Nephron (organoid): ENCODE data around the gene TRIM8.
"Not testable (repeated sequence)": the region's sequence is repeated elsewhere in the genome, so short reads cannot be mapped to it uniquely, and the experiment has no call there.

Experiments
- H3K27ac Mint-ChIP-seq, 3 experiments: 2 replicates each; pipeline ENCODE4 v1.8.0; 2020; ENCODE audit warnings: mixed read lengths in 3 of 3, mild to moderate bottlenecking in 2 of 3, moderate library complexity in 1 of 3
- H3K27me3 Mint-ChIP-seq: 2 replicates; pipeline ENCODE4 v1.8.0; 2021; ENCODE audit warnings: low read depth, mild to moderate bottlenecking, moderate library complexity, mixed read lengths
- H3K36me3 Mint-ChIP-seq: 2 replicates; pipeline ENCODE4 v1.8.0; 2020; ENCODE audit warnings: low read depth, mixed read lengths
- H3K4me1 Mint-ChIP-seq: 2 replicates; pipeline ENCODE4 v1.8.0; 2020; ENCODE audit warnings: mixed read lengths
- H3K4me3 Mint-ChIP-seq, 3 experiments: 2 replicates each; pipeline ENCODE4 v1.8.0; 2020; ENCODE audit warnings: mild to moderate bottlenecking in 3 of 3, mixed read lengths in 3 of 3, moderate library complexity in 2 of 3
- H3K9me3 Mint-ChIP-seq: 2 replicates; pipeline ENCODE4 v1.8.0; 2020; ENCODE audit warnings: mixed read lengths
- CTCF ChIP-seq, 3 experiments: fragments of 200-600 bp; sonication (generic); IDR thresholded peaks; one replicate each; pipeline ENCODE4 v1.5.0; 2021; ENCODE audit warnings: antibody characterized with exemption in 3 of 3; ENCODE audit not compliant: unreplicated experiment in 3 of 3

The TRIM8 gene

GRCh38 chr10:102679596-102679995 lies 35.3 kb downstream of the TRIM8 start:
- TF ChIP-seq CTCF (IDR thresholded peaks at IDR 0.05; ENCODE audit: unreplicated experiment in 3 of 3): no peak
- H3K4me3 Mint-ChIP-seq: peak overlapping the region in 2 of 3 experiments; percentile 2 to 30
- no peaks in the 10 kb centered on the region for H3K9me3 Mint-ChIP-seq
- peak overlapping the region; percentile 97 to 98 (median 98) for H3K27ac Mint-ChIP-seq
- no peaks in the 10 kb centered on the region for H3K27me3 Mint-ChIP-seq
- peaks cover 35% of the 10 kb centered on the region for H3K36me3 Mint-ChIP-seq
- H3K4me1 Mint-ChIP-seq: peaks cover 69% of the 10 kb centered on the region

GRCh38 chr10:102681696-102682095 lies 37.4 kb downstream of the TRIM8 start:
- Mint-ChIP-seq H3K9me3 (no peaks in the 10 kb centered on the region), H3K4me1 (peaks cover 48% of the 10 kb centered on the region), H3K27ac (peak overlapping the region; percentile 59 to 92 (median 73)), H3K4me3 (no peak overlapping the region), H3K27me3 (no peaks in the 10 kb centered on the region), H3K36me3 (peaks cover 43% of the 10 kb centered on the region)
- no peak for TF ChIP-seq CTCF (IDR thresholded peaks at IDR 0.05; ENCODE audit: unreplicated experiment in 3 of 3)

- Mint-ChIP-seq H3K27me3 (no peaks in the 10 kb centered on the region), H3K36me3 (peaks cover 43% of the 10 kb centered on the region), H3K4me1 (peaks cover 41% of the 10 kb centered on the region), H3K27ac (peak overlapping the region; percentile 59 to 92 (median 73)), H3K4me3 (no peak overlapping the region), H3K9me3 (no peaks in the 10 kb centered on the region)
- TF ChIP-seq CTCF (IDR thresholded peaks at IDR 0.05; ENCODE audit: unreplicated experiment in 3 of 3): no peak
These were observed 38.1 kb downstream of the TRIM8 start for GRCh38 chr10:102682416-102682815.

- H3K27ac Mint-ChIP-seq: peak overlapping the region; percentile 46 to 72 (median 53)
- no peaks in the 10 kb centered on the region for H3K27me3 Mint-ChIP-seq
- H3K4me3 Mint-ChIP-seq: no peak overlapping the region
- H3K36me3 Mint-ChIP-seq: peaks cover 49% of the 10 kb centered on the region
- H3K4me1 Mint-ChIP-seq: peaks cover 35% of the 10 kb centered on the region
- H3K9me3 Mint-ChIP-seq: no peaks in the 10 kb centered on the region
- TF ChIP-seq CTCF (IDR thresholded peaks at IDR 0.05; ENCODE audit: unreplicated experiment in 3 of 3): no peak
These were observed 38.7 kb downstream of the TRIM8 start for GRCh38 chr10:102682981-102683380.

GRCh38 chr10:102683736-102684135 lies 39.5 kb downstream of the TRIM8 start:
- H3K4me1 Mint-ChIP-seq: peaks cover 28% of the 10 kb centered on the region
- H3K36me3 Mint-ChIP-seq: peaks cover 50% of the 10 kb centered on the region
- no peaks in the 10 kb centered on the region for H3K27me3 Mint-ChIP-seq
- TF ChIP-seq CTCF (IDR thresholded peaks at IDR 0.05; ENCODE audit: unreplicated experiment in 3 of 3): no peak
- no peak overlapping the region for H3K4me3 Mint-ChIP-seq
- no peaks in the 10 kb centered on the region for H3K9me3 Mint-ChIP-seq
- peak overlapping the region; percentile 46 to 72 (median 53) for H3K27ac Mint-ChIP-seq

- Mint-ChIP-seq H3K36me3 (peaks cover 44% of the 10 kb centered on the region), H3K9me3 (no peaks in the 10 kb centered on the region), H3K4me1 (no peaks in the 10 kb centered on the region), H3K4me3 (no peak overlapping the region), H3K27ac (no peak overlapping the region), H3K27me3 (no peaks in the 10 kb centered on the region)
- no peak for TF ChIP-seq CTCF (IDR thresholded peaks at IDR 0.05; ENCODE audit: unreplicated experiment in 3 of 3)
These were observed 47.2 kb downstream of the TRIM8 start for GRCh38 chr10:102691285-102692066.

GRCh38 chr10:102695401-102695800 lies 51.1 kb downstream of the TRIM8 start:
- not testable (repeated sequence) for H3K9me3 Mint-ChIP-seq, H3K4me3 Mint-ChIP-seq, H3K4me1 Mint-ChIP-seq, H3K27me3 Mint-ChIP-seq
- Mint-ChIP-seq H3K27ac (peak overlapping the region in 1 of 3 experiments; percentile 33), H3K36me3 (peaks cover 63% of the 10 kb centered on the region)
